NCI-H146 treated with DMSO at 0.1 percent for 48 hours (cell line): Measurements from ENCODE around the gene FAM114A2.

Experiments used
- DNase-seq: peaks from one replicate; lab custom pipeline; 2025; ENCODE audit not compliant: unreplicated experiment; lab: John Stamatoyannopoulos, UW

Gene FAM114A2

GRCh38 chr5:153952057-153952456 is 86.7 kb downstream of the FAM114A2 start:
- no peak for DNase-seq

GRCh38 chr5:153941265-153941664 is 97.4 kb downstream of the FAM114A2 start:
- DNase-seq, result no peak
